Stomach (tissue), 9 donors: Measurements from ENCODE around the gene TEX2. TPM values are rescaled to one million over a fixed set of nuclear protein-coding genes. Genes with fewer than 3 reads are reported as not detected.

Source experiments
- DNase-seq, 2 donors: peaks; one replicate each; pipeline versions ENCODE4 v3.0.0 to v3.0.0-alpha.2; 2013 to 2019
- H3K27ac ChIP-seq, 5 donors: fragments of 200-600 bp in 4 of 5; sonication (generic) in 4 of 5; one replicate each; pipeline ENCODE4 v1.5.1; 2013 to 2019; ENCODE audit warnings: mild to moderate bottlenecking in 1 of 5, moderate library complexity in 1 of 5
- H3K27me3 ChIP-seq, 3 donors: fragments of 200-600 bp; sonication (generic); one replicate each; pipeline ENCODE4 v1.5.1; 2017 to 2019; ENCODE audit warnings: mixed run types in 1 of 3
- H3K36me3 ChIP-seq, 4 donors: fragments of 200-600 bp; sonication (generic); 1 replicate in 3 of 4; 2 replicates in 1 of 4; pipeline ENCODE4 v1.5.1; 2016 to 2019
- H3K4me1 ChIP-seq, 4 donors: fragments of 200-600 bp; sonication (generic); one replicate each; pipeline ENCODE4 v1.5.1; 2016 to 2019
- H3K4me3 ChIP-seq, 4 donors: fragments of 200-600 bp; sonication (generic) in 3 of 4; one replicate each; pipeline ENCODE4 v1.5.1; 2016 to 2019; ENCODE audit warnings: mild to moderate bottlenecking in 1 of 4
- H3K9me3 ChIP-seq, 4 donors: fragments of 200-600 bp; sonication (generic); one replicate each; pipeline ENCODE4 v1.5.1; 2016 to 2019
- CTCF ChIP-seq, 7 experiments: fragments of 450-650 bp in 4 of 7; fragments of 200-600 bp in 3 of 7; sonication (generic) in 3 of 7; IDR thresholded peaks; one replicate each; pipeline ENCODE4 v1.5.1; 2016 to 2019; ENCODE audit warnings: antibody characterized with exemption in 7 of 7, control low read depth in 2 of 7, mild to moderate bottlenecking in 1 of 7
- EP300 ChIP-seq: sonication (generic); formaldehyde crosslinking; IDR thresholded peaks from one replicate; pipeline ENCODE4 v1.6.1; 2017; ENCODE audit warnings: antibody characterized with exemption
- POLR2A ChIP-seq, 4 donors: fragments of 450-650 bp; IDR thresholded peaks; one replicate each; pipeline ENCODE4 v1.6.1; 2016; ENCODE audit warnings: antibody characterized with exemption in 4 of 4, control low read depth in 2 of 4, mild to moderate bottlenecking in 1 of 4, moderate library complexity in 1 of 4
- POLR2AphosphoS5 ChIP-seq, 3 donors: sonication (generic); formaldehyde crosslinking; IDR thresholded peaks; one replicate each; pipeline ENCODE4 v1.6.1; 2016; ENCODE audit warnings: antibody characterized with exemption in 3 of 3
- whole genome bisulfite sequencing, 5 donors: extraction: QIAGEN DNeasy Blood & Tissue Kit in 3 of 5; methylation state at CpG; one replicate each; pipeline versions ENCODE4 v1.1.5 to v1.1.7; 2013 to 2018; 5-methylcytosine and 5-hydroxymethylcytosine counted together
- intact Hi-C: fragments of 100-400 bp; cut with DNase I; formaldehyde crosslinking; loops from one replicate; pipeline ENCODE4 v1.15.1; 2023; ENCODE audit warnings: low total_unique reads
- polyA plus RNA-seq, 3 donors: library from polyadenylated mRNA; stranded (reverse); fragments of 200-250 nt; gene quantifications; one replicate each; pipeline ENCODE4 v1.2.3, GENCODE V29; 2013
- total RNA-seq, 5 donors: library from RNA; depleted of rRNA; stranded (reverse); fragments of >200 nt; gene quantifications; one replicate each; pipeline versions ENCODE4 v1.1.0 to v1.2.3, GENCODE V29; 2014 to 2016
- donor health status: healthy with polysubstance abuse.
- donor health status: Bipolar disorder and iron deficiency.
- donor health status: healthy.

TEX2 gene
- total and polyA plus RNA-seq, 8 donors: 5.8 to 50.6 (median 26.1) TPM

GRCh38 chr17:64229815-64230728 is 33.0 kb downstream of the TEX2 start:
- Histone ChIP-seq H3K4me1 (peaks cover 8 to 37% (median 20%) of the 10 kb centered on the region in 4 donors), H3K27ac (peak overlapping the region; percentile 11 to 74 (median 73)), H3K36me3 (peaks cover 0 to 6% (median 0%) of the 10 kb centered on the region in 4 donors), H3K4me3 (no peak overlapping the region), H3K9me3 (no peaks in the 10 kb centered on the region), H3K27me3 (no peaks in the 10 kb centered on the region)
- 80 to 83% (median 82%) methylated on average over 8 of the region's 8 CpGs for WGBS, 5 donors
- DNase-seq: no peak
- TF ChIP-seq POLR2A (IDR thresholded peaks at IDR 0.05) (no peak), POLR2AphosphoS5 (IDR thresholded peaks at IDR 0.05) (no peak)
- intact Hi-C loops: no loop called here

- Histone ChIP-seq H3K4me3 (no peak overlapping the region), H3K4me1 (peaks cover 13 to 58% (median 33%) of the 10 kb centered on the region in 4 donors), H3K36me3 (no peaks in the 10 kb centered on the region), H3K9me3 (no peaks in the 10 kb centered on the region), H3K27ac (no peak overlapping the region), H3K27me3 (no peaks in the 10 kb centered on the region)
- TF ChIP-seq POLR2AphosphoS5 (IDR thresholded peaks at IDR 0.05): no peak
- no peak for TF ChIP-seq EP300
- TF ChIP-seq POLR2A (IDR thresholded peaks at IDR 0.05): no peak
- no peak for TF ChIP-seq CTCF (IDR thresholded peaks at IDR 0.05)
- intact Hi-C loops: no loop called here
- WGBS, 5 donors: 92 to 98% (median 95%) methylated on average over 1 of the region's 1 CpG
- DNase-seq: no peak
Observed at GRCh38 chr17:64226132-64226531, 36.9 kb downstream of the TEX2 start.

GRCh38 chr17:64225410-64225809 is 37.6 kb downstream of the TEX2 start:
- TF ChIP-seq POLR2A (IDR thresholded peaks at IDR 0.05) (no peak), EP300 (no peak), CTCF (IDR thresholded peaks at IDR 0.05) (no peak), POLR2AphosphoS5 (IDR thresholded peaks at IDR 0.05) (no peak)
- Histone ChIP-seq H3K27me3 (no peaks in the 10 kb centered on the region), H3K36me3 (no peaks in the 10 kb centered on the region), H3K4me1 (peaks cover 9 to 51% (median 26%) of the 10 kb centered on the region in 4 donors), H3K4me3 (no peak overlapping the region), H3K9me3 (no peaks in the 10 kb centered on the region), H3K27ac (no peak overlapping the region)
- 96 to 100% (median 98%) methylated on average over 3 of the region's 3 CpGs for WGBS, 5 donors
- no peak for DNase-seq
- intact Hi-C loops: no loop called here

- no peaks in the 10 kb centered on the region for H3K9me3 ChIP-seq
- H3K4me3 ChIP-seq: no peak overlapping the region
- peak overlapping the region in 4 of 5 donors; percentile 9 to 40 (median 13) for H3K27ac ChIP-seq
- H3K4me1 ChIP-seq: peaks cover 10 to 51% (median 31%) of the 10 kb centered on the region in 4 donors
- no peak for DNase-seq
- TF ChIP-seq POLR2A (IDR thresholded peaks at IDR 0.05): no peak
- TF ChIP-seq POLR2AphosphoS5 (IDR thresholded peaks at IDR 0.05): no peak
- TF ChIP-seq CTCF (IDR thresholded peaks at IDR 0.05): no peak
- TF ChIP-seq EP300: no peak
- no peaks in the 10 kb centered on the region for H3K36me3 ChIP-seq
- H3K27me3 ChIP-seq: no peaks in the 10 kb centered on the region
- WGBS, 5 donors: 63 to 86% (median 72%) methylated on average over 4 of the region's 4 CpGs
- intact Hi-C loops: no loop called here
Observed at GRCh38 chr17:64223931-64224629, 39.0 kb downstream of the TEX2 start.
